H9 (cell line): ENCODE data around the gene MTERF4. TPM values are rescaled to one million over a fixed set of nuclear protein-coding genes. Genes with fewer than 3 reads are reported as not detected.

Source experiments
- DNase-seq: peaks from one replicate; pipeline ENCODE4 v3.0.0-alpha.2; 2017
- H2AFZ ChIP-seq: one replicate; pipeline ENCODE4 v1.6.1; 2013; ENCODE audit warnings: mild to moderate bottlenecking, low read length, control low read depth, moderate library complexity
- H2AK5ac ChIP-seq: 2 replicates; pipeline ENCODE4 v1.6.1; 2013; ENCODE audit warnings: low read length, control low read depth, mixed read lengths; ENCODE audit not compliant: insufficient read length
- H2BK120ac ChIP-seq: one replicate; pipeline ENCODE4 v1.6.1; 2013; ENCODE audit warnings: low read depth, mild to moderate bottlenecking, low read length, control low read depth, inconsistent platforms; ENCODE audit not compliant: poor library complexity, severe bottlenecking
- H2BK12ac ChIP-seq: 2 replicates; pipeline ENCODE4 v1.6.1; 2013; ENCODE audit warnings: low read length, control low read depth, mixed read lengths, low read depth; ENCODE audit not compliant: insufficient read length
- H2BK15ac ChIP-seq: 2 replicates; pipeline ENCODE4 v1.6.1; 2013; ENCODE audit warnings: low read depth, low read length, control low read depth
- H2BK20ac ChIP-seq: one replicate; pipeline ENCODE4 v1.6.1; 2013; ENCODE audit warnings: low read depth, mild to moderate bottlenecking, low read length, control low read depth, inconsistent platforms; ENCODE audit not compliant: poor library complexity, severe bottlenecking
- H2BK5ac ChIP-seq: 2 replicates; pipeline ENCODE4 v1.6.1; 2013; ENCODE audit warnings: low read length, control low read depth, mixed read lengths; ENCODE audit not compliant: insufficient read length
- H3K14ac ChIP-seq: 2 replicates; pipeline ENCODE4 v1.6.1; 2013; ENCODE audit warnings: low read length, control low read depth; ENCODE audit not compliant: insufficient read depth
- H3K18ac ChIP-seq: 2 replicates; pipeline ENCODE4 v1.6.1; 2013; ENCODE audit warnings: low read depth, mild to moderate bottlenecking, mixed read lengths, low read length, control low read depth; ENCODE audit not compliant: insufficient read length
- H3K23ac ChIP-seq: 2 replicates; pipeline ENCODE4 v1.6.1; 2013; ENCODE audit warnings: low read length, control low read depth, mixed read lengths, low read depth; ENCODE audit not compliant: insufficient read length
- H3K23me2 ChIP-seq: 2 replicates; pipeline ENCODE4 v1.6.1; 2013; ENCODE audit warnings: low read depth, mild to moderate bottlenecking, mixed read lengths, low read length, control low read depth; ENCODE audit not compliant: insufficient read length, poor library complexity, severe bottlenecking
- H3K27ac ChIP-seq: 2 replicates; pipeline ENCODE4 v1.5.1; 2013; ENCODE audit warnings: low read length, control low read depth, mixed read lengths, low read depth; ENCODE audit not compliant: insufficient read length
- H3K27me3 ChIP-seq: 2 replicates; pipeline ENCODE4 v1.6.1; 2013; ENCODE audit warnings: low read length, control low read depth, inconsistent platforms; ENCODE audit not compliant: insufficient read depth
- H3K4ac ChIP-seq: 2 replicates; pipeline ENCODE4 v1.6.1; 2013; ENCODE audit warnings: low read depth, mild to moderate bottlenecking, control low read depth, inconsistent platforms, low read length, moderate library complexity
- H3K4me1 ChIP-seq: 2 replicates; pipeline ENCODE4 v1.6.1; 2013; ENCODE audit warnings: low read length, control low read depth, inconsistent platforms; ENCODE audit not compliant: insufficient read depth
- H3K4me2 ChIP-seq: 2 replicates; pipeline ENCODE4 v1.6.1; 2013; ENCODE audit warnings: low read length, control low read depth, mixed read lengths; ENCODE audit not compliant: insufficient read length, insufficient read depth
- H3K56ac ChIP-seq: 2 replicates; pipeline ENCODE4 v1.6.1; 2013; ENCODE audit warnings: low read depth, mild to moderate bottlenecking, mixed read lengths, low read length, control low read depth; ENCODE audit not compliant: insufficient read length
- H3K79me1 ChIP-seq: 2 replicates; pipeline ENCODE4 v1.6.1; 2013; ENCODE audit warnings: low read depth, mild to moderate bottlenecking, moderate library complexity, low read length, control low read depth, inconsistent platforms; ENCODE audit not compliant: insufficient read depth, poor library complexity, severe bottlenecking
- H3K79me2 ChIP-seq: 2 replicates; pipeline ENCODE4 v1.6.1; 2013; ENCODE audit warnings: low read length, control low read depth, inconsistent platforms; ENCODE audit not compliant: insufficient read depth
- H3K9ac ChIP-seq: 2 replicates; pipeline ENCODE4 v1.6.1; 2013; ENCODE audit warnings: low read length, control low read depth, mixed read lengths; ENCODE audit not compliant: insufficient read length; ENCODE audit errors: extremely low read depth
- H3K9me3 ChIP-seq: one replicate; pipeline ENCODE4 v1.6.1; 2013; ENCODE audit warnings: low read depth, low read length, inconsistent platforms; ENCODE audit not compliant: control insufficient read depth
- H3T11ph ChIP-seq: one replicate; pipeline ENCODE4 v1.6.1; 2013; ENCODE audit warnings: mild to moderate bottlenecking, low read length, control low read depth, inconsistent platforms
- H4K20me1 ChIP-seq: one replicate; pipeline ENCODE4 v1.6.1; 2013; ENCODE audit not compliant: control insufficient read depth, insufficient read length, insufficient read depth
- H4K5ac ChIP-seq: 2 replicates; pipeline ENCODE4 v1.6.1; 2013; ENCODE audit warnings: low read depth, mild to moderate bottlenecking, mixed read lengths, low read length, control low read depth; ENCODE audit not compliant: insufficient read length
- H4K8ac ChIP-seq: replicated peaks from 2 replicates; pipeline ENCODE4 v1.6.1; 2013; ENCODE audit warnings: low read length, control low read depth, mixed read lengths, low read depth; ENCODE audit not compliant: insufficient read length
- H4K91ac ChIP-seq: 2 replicates; pipeline ENCODE4 v1.6.1; 2013; ENCODE audit warnings: low read depth, mild to moderate bottlenecking, moderate library complexity, mixed read lengths, low read length, control low read depth; ENCODE audit not compliant: insufficient read length
- H3K27ac Mint-ChIP-seq, 3 experiments: 2 replicates in 2 of 3; 3 replicates in 1 of 3; pipeline ENCODE4 v1.8.0; 2020 to 2021; ENCODE audit warnings: mixed read lengths in 3 of 3, mild to moderate bottlenecking in 1 of 3, moderate library complexity in 1 of 3
- H3K27me3 Mint-ChIP-seq: 2 replicates; pipeline ENCODE4 v1.8.0; 2021; ENCODE audit warnings: low read depth, mild to moderate bottlenecking, moderate library complexity, mixed read lengths
- H3K36me3 Mint-ChIP-seq, 3 experiments: 2 replicates in 2 of 3; 3 replicates in 1 of 3; pipeline ENCODE4 v1.8.0; 2020 to 2021; ENCODE audit warnings: low read depth in 3 of 3, mixed read lengths in 3 of 3; ENCODE audit not compliant: insufficient read depth in 1 of 3
- H3K4me1 Mint-ChIP-seq, 2 experiments: 2 replicates each; pipeline ENCODE4 v1.8.0; 2020; ENCODE audit warnings: mixed read lengths in 2 of 2
- H3K4me3 Mint-ChIP-seq, 2 experiments: 2 replicates in 1 of 2; 3 replicates in 1 of 2; pipeline ENCODE4 v1.8.0; 2020 to 2021; ENCODE audit warnings: mild to moderate bottlenecking in 2 of 2, mixed read lengths in 2 of 2, moderate library complexity in 1 of 2
- H3K9me3 Mint-ChIP-seq, 2 experiments: 2 replicates in 1 of 2; 3 replicates in 1 of 2; pipeline ENCODE4 v1.8.0; 2020; ENCODE audit warnings: mild to moderate bottlenecking in 2 of 2, mixed read lengths in 2 of 2, moderate library complexity in 1 of 2
- WGBS: extraction: QIAGEN DNeasy Blood & Tissue Kit; methylation state at CpG from one replicate; pipeline ENCODE4 v1.1.7; 2013; ENCODE audit warnings: missing lambda C conversion rate, low lambda C conversion rate, mixed read lengths; ENCODE audit not compliant: insufficient read length; ENCODE audit errors: extremely low coverage; 5-methylcytosine and 5-hydroxymethylcytosine counted together
- total RNA-seq: library from RNA; stranded (reverse); gene quantifications from 2 replicates; pipeline ENCODE4 v1.2.1, GENCODE V29; 2021
- TF ChIP-seq, protein P1 (sequence below): fragments of 200-600 bp; sonication (generic); conservative IDR thresholded peaks from 3 replicates; pipeline ENCODE4 v1.8.0; 2021; ENCODE audit warnings: antibody characterized with exemption, mild to moderate bottlenecking

Gene MTERF4
- total RNA-seq, 1 experiment from 2014 or later: 35.0 TPM

DNA sequence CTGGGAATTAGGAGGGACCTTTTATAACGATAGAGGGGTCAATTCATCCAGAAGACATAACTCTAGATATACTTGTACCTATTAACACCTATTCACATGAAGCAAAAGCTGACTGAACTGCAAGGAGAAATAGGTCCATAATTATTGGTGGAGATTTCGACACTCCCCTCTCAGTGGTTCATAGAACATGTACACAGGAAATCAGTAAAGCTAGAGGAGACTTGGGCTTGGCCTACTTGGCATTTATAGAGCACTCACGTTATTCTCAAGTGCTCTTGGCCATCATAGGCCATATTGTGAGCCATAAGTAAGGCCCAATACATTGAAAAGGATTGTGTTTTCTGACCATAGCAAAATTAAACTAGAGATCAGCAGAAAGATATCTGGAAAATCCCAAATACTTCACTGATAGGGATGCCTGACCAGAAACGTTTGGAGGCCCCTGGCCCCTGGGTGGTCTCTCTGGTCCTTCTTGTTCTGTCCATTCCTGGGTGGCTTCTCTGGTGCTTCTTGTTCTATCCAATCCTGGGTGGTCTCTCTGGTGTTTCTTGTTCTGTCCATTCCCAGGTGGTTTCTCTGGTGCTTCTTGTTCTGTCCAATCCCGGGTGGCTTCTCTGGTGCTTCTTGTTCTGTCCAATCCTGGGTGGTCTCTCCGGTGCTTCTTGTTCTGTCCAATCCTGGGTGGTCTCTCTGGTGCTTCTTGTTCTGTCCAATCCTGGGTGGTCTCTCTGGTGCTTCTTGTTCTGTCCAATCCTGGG is 54.7 kb downstream of the MTERF4 start:
- Histone ChIP-seq H2BK15ac (no peak overlapping the region), H4K20me1 (no peaks in the 10 kb centered on the region), H3T11ph (no peak overlapping the region), H3K18ac (no peak overlapping the region), H2AFZ (no peak overlapping the region), H4K5ac (no peak overlapping the region), H3K23me2 (no peaks in the 10 kb centered on the region), H2BK12ac (no peak overlapping the region), H4K8ac (no peak overlapping the region), H2BK5ac (no peak overlapping the region), H3K9me3 (no peaks in the 10 kb centered on the region), H2BK20ac (no peak overlapping the region), H2AK5ac (no peak overlapping the region), H3K4me1 (no peaks in the 10 kb centered on the region), H2BK120ac (no peak overlapping the region), H4K91ac (no peak overlapping the region), H3K4ac (no peak overlapping the region), H3K27ac (no peak overlapping the region), H3K27me3 (no peaks in the 10 kb centered on the region), H3K79me1 (no peaks in the 10 kb centered on the region), H3K79me2 (no peaks in the 10 kb centered on the region), H3K9ac (no peak overlapping the region), H3K14ac (no peak overlapping the region), H3K56ac (no peak overlapping the region), H3K23ac (no peak overlapping the region), H3K4me2 (no peak overlapping the region)
- DNase-seq: no peak
- H3K9me3 Mint-ChIP-seq: peaks cover 14 to 16% of the 10 kb centered on the region in 2 experiments; a peak in 4 of 5 replicates
- peaks cover 40% of the 10 kb centered on the region for H3K27me3 Mint-ChIP-seq
- H3K4me3 Mint-ChIP-seq: no peak overlapping the region
- no peak overlapping the region for H3K27ac Mint-ChIP-seq
- TF ChIP-seq, protein P1, sequence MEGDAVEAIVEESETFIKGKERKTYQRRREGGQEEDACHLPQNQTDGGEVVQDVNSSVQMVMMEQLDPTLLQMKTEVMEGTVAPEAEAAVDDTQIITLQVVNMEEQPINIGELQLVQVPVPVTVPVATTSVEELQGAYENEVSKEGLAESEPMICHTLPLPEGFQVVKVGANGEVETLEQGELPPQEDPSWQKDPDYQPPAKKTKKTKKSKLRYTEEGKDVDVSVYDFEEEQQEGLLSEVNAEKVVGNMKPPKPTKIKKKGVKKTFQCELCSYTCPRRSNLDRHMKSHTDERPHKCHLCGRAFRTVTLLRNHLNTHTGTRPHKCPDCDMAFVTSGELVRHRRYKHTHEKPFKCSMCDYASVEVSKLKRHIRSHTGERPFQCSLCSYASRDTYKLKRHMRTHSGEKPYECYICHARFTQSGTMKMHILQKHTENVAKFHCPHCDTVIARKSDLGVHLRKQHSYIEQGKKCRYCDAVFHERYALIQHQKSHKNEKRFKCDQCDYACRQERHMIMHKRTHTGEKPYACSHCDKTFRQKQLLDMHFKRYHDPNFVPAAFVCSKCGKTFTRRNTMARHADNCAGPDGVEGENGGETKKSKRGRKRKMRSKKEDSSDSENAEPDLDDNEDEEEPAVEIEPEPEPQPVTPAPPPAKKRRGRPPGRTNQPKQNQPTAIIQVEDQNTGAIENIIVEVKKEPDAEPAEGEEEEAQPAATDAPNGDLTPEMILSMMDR: no peak
- WGBS: no CpG with 5 or more reads among the region's 6 CpGs
- H3K36me3 Mint-ChIP-seq: no peaks in the 10 kb centered on the region
- H3K4me1 Mint-ChIP-seq: no peaks in the 10 kb centered on the region

Other genes starting within 250 kb of the MTERF4 start
- not detected in 2 replicates for gene AGXT, start 233.5 kb downstream of the MTERF4 start, total RNA-seq
- gene MAB21L4, start 206.1 kb downstream of the MTERF4 start, total RNA-seq: 0.15 and 0.37 TPM in 2 replicates
- gene CROCC2, start 196.0 kb downstream of the MTERF4 start, total RNA-seq: not detected in 2 replicates
- gene SNED1, start 103.7 kb downstream of the MTERF4 start, total RNA-seq: 1.8 and 2.5 TPM in 2 replicates
- 66.1 and 68.0 TPM in 2 replicates for gene PASK, start 47.2 kb upstream of the MTERF4 start, total RNA-seq
- 60.2 and 60.4 TPM in 2 replicates for gene PPP1R7, start 48.2 kb upstream of the MTERF4 start, total RNA-seq
- gene ANO7, start 86.4 kb upstream of the MTERF4 start, total RNA-seq: 3.9 and 5.2 TPM in 2 replicates
- gene HDLBP, start 213.4 kb upstream of the MTERF4 start, total RNA-seq: 340 and 364 TPM in 2 replicates
- gene SEPTIN2, start 213.6 kb upstream of the MTERF4 start, total RNA-seq: 385 and 399 TPM in 2 replicates